Renal cortical epithelial cell (primary cell): ENCODE results near the gene DCAF8. TPM values are rescaled to one million over a fixed set of nuclear protein-coding genes. Genes with fewer than 3 reads are reported as not detected.
A peak's percentile ranks its signal among the peaks of the same experiment; 100 is the strongest.

Experiments used
- DNase-seq: peaks from one replicate; pipeline ENCODE4 v3.0.0-alpha.2; 2011; ENCODE audit warnings: low read depth
- total RNA-seq: library from RNA; depleted of rRNA; stranded (reverse); fragments of >200 nt; gene quantifications from 2 replicates; pipeline ENCODE4 v1.2.3, GENCODE V29; 2014

The DCAF8 gene
- total RNA-seq, 1 donor from 2014 or later: 107 TPM

- no peak for DNase-seq
These were observed 56.9 kb downstream of the DCAF8 start, which contains the start of gene PEA15 for GRCh38 chr1:160205242-160206035. TSS of gene PEA15 (plus strand) at chr1:160205384. CDS start at chr1:160211545, 6,161 bp downstream.

GRCh38 chr1:160204526-160205241 lies 57.7 kb downstream of the DCAF8 start:
- no peak for DNase-seq

GRCh38 chr1:160200786-160201185 lies 61.6 kb downstream of the DCAF8 start:
- no peak for DNase-seq

- DNase-seq: no peak
These were observed 65.1 kb downstream of the DCAF8 start for GRCh38 chr1:160197231-160197630.

- DNase-seq: no peak
These were observed 66.2 kb downstream of the DCAF8 start for GRCh38 chr1:160196143-160196542.

GRCh38 chr1:160194737-160195059 lies 67.7 kb downstream of the DCAF8 start:
- no peak for DNase-seq

GRCh38 chr1:160193832-160194736 lies 68.3 kb downstream of the DCAF8 start:
- no peak for DNase-seq

GRCh38 chr1:160193091-160193819 lies 69.1 kb downstream of the DCAF8 start:
- peak; percentile 79 for DNase-seq

GRCh38 chr1:160192234-160192633 lies 70.1 kb downstream of the DCAF8 start:
- no peak for DNase-seq

- DNase-seq: no peak
These were observed 70.6 kb downstream of the DCAF8 start for GRCh38 chr1:160191756-160192155.

GRCh38 chr1:160189649-160190625 lies 72.4 kb downstream of the DCAF8 start, which contains the start of gene CASQ1:
TSS of gene CASQ1 (plus strand) at chr1:160190575. CDS start at chr1:160190752, 177 bp downstream.
- peak; percentile 8 for DNase-seq

- DNase-seq: no peak
These were observed 74.0 kb downstream of the DCAF8 start for GRCh38 chr1:160188341-160188740.

- DNase-seq: no peak
These were observed 74.9 kb downstream of the DCAF8 start for GRCh38 chr1:160187407-160187806.

- DNase-seq: no peak
These were observed 75.6 kb downstream of the DCAF8 start for GRCh38 chr1:160186729-160187128.

- no peak for DNase-seq
These were observed 76.1 kb downstream of the DCAF8 start for GRCh38 chr1:160186246-160186645.

GRCh38 chr1:160179336-160179735 lies 83.0 kb downstream of the DCAF8 start:
- DNase-seq: no peak

GRCh38 chr1:160178731-160179130 lies 83.6 kb downstream of the DCAF8 start:
- no peak for DNase-seq

GRCh38 chr1:160177667-160178066 lies 84.7 kb downstream of the DCAF8 start:
- no peak for DNase-seq

- no peak for DNase-seq
These were observed 85.1 kb downstream of the DCAF8 start for GRCh38 chr1:160177231-160177630.

- no peak for DNase-seq
These were observed 90.4 kb downstream of the DCAF8 start for GRCh38 chr1:160171980-160172379.
